GM12864 (cell line): ENCODE results near the gene ADGRG6.

ENCODE experiments used
- DNase-seq: peaks from one replicate; pipeline ENCODE4 v3.0.0-alpha.2; 2011; ENCODE audit warnings: low read depth
- H3K4me3 ChIP-seq: 2 replicates; pipeline ENCODE4 v1.5.1; 2011; ENCODE audit warnings: mild to moderate bottlenecking, low read depth, low read length, control low read depth
- CTCF ChIP-seq: IDR thresholded peaks from 2 replicates; pipeline ENCODE4 v1.5.1; 2011; ENCODE audit warnings: low read depth, mild to moderate bottlenecking, moderate library complexity, low read length, control low read depth, inconsistent platforms; ENCODE audit errors: missing control alignments

ADGRG6 gene

DNA sequence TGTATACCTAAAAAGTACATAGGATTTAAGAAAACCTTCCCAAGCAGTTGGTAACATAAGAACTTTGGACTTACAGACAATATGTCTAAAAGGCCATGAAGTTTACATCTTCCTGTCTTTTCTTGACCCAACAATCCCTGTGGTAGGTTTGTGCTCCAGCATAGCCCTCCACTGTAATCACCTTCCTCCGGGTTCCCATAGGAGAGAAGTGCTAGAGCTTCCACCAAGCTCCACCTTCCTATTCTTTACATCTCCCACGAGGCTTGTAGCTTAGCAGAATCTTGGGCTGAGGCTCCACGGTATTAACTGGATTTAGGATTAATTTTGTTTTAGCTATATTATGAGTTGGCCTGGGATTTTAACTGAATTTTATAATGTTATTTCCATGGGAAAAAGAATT is 23.3 kb downstream of the ADGRG6 start:
- no peak overlapping the region for H3K4me3 ChIP-seq
- DNase-seq = no peak
- TF ChIP-seq CTCF = no peak

DNA sequence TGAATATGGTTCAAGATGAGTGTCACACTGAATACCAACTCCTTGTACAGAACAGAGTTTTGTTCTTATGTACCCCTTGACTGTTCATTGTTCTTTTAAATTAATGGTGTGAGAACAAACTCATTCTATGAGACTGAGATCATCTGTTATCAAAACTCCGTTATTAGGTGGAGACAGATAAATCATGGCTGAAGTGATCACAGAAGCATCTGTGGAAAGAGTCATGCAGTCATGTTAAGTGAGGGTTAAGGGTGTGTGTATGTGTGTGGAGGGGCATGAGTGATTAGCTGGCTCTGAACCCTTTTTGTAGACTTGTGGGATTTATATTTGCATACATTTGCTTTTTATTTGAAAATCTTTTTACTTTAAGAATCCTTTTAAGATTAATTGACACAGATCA is 24.7 kb downstream of the ADGRG6 start:
- H3K4me3 ChIP-seq = no peak overlapping the region
- no peak for DNase-seq
- TF ChIP-seq CTCF = no peak

DNA sequence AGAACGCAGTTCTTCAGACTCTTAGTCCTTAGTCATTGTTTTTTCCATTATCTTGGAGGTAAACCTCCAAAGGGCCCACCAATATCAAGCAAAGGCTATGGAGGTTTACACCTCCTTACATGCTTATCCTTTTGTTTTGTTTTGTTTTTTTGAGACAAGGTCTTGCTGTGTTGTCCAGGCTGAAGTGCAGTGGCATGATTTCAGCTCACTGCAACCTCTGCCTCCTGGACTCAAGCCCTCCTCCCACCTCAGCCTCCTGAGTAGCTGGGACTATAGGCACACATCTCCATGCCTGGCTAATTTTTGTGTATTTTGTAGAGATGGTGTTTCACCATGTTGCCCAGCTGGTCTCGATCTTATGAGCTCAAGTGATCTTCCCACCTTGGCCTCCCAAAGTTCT is 26.3 kb downstream of the ADGRG6 start:
- DNase-seq = no peak
- TF ChIP-seq CTCF = no peak
- H3K4me3 ChIP-seq = no peak overlapping the region

DNA sequence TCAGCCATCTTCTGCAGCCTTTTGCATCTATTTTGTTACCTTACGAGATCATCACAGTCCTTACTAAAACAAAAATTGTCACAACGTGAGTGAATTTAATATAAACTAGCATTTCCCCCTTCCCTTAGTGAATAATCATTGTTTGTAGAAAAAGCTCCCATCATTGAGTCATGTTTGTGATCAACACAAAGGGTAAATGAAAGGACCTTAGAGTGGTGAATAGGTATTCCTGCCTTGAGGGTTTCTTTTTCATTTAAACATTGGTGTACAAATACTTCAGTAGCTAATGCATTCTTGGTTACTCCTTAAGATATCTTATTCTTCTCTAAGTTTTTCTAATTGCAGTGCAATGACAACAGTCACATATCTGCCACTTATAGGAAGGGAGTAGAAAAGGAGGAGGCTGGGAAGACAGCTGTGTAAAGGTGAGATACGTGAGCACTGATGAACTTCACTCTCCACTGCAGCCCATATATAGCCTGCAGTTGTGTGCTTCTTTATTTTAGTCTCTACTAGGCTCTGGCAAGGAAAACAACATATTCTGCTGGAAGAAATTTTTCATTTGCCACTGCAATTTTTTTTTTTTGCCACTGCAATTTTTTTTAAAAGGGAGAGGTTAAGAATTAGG is 27.8 kb downstream of the ADGRG6 start:
- no peak for TF ChIP-seq CTCF
- DNase-seq = no peak
- H3K4me3 ChIP-seq = no peak overlapping the region

DNA sequence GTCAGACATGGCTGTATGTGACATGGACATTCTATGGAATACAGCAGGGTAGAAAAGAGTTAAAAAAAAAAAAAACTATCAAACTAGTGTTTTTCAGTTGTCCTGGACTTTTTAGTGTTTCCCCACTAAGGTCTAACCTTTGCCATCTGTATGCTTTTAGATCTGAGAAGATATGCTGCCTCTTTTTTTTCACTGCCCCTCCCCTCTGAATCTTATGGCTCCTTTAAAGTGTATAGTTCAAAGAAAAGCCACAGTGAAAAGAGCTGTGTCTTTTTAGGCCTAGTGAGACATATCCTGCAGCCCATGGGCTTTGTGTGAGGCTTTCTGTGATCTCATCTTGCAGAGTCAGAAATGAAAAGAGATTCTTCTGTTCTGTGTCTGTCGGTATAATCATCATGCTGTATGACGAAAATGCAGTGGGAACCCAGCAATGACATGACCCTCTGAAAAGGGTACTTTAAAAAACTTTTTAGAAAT is 29.3 kb downstream of the ADGRG6 start:
- TF ChIP-seq CTCF = no peak
- no peak for DNase-seq
- no peak overlapping the region for H3K4me3 ChIP-seq

DNA sequence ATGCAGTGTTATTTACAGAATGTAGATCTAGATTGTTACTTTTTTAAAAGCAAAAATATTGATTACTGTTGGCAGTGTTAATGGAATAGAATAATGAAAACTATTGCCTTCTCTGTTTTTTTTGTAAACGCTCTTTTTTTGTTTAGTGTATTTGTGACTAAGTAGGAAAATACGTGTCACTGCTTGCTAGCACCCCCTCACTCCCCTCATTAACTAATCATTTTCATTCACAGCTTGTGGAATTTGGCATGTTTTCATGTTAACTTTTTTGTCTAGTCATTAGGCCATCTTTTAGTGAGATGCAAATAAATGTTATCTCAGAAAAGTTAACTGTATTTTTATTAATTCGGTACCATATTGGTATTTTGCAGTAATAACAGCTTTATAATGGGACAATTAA is 29.8 kb downstream of the ADGRG6 start:
- H3K4me3 ChIP-seq = no peak overlapping the region
- TF ChIP-seq CTCF = no peak
- DNase-seq = no peak

GRCh38 chr6:142332393-142333098 is 30.7 kb downstream of the ADGRG6 start:
- TF ChIP-seq CTCF = no peak
- no peak for DNase-seq
- H3K4me3 ChIP-seq = no peak overlapping the region
